Measurements from ENCODE around the gene ATF4.

The ATF4 gene

GRCh38 chr22:39553429-39553828 lies 33.1 kb downstream of the ATF4 start:
- ATAC-seq = no peak
- TF ChIP-seq TOX (CRISPR knock-in tag; IDR thresholded peaks at IDR 0.05; ENCODE audit: borderline replicate concordance) (no peak), POU6F1 (CRISPR knock-in tag; IDR thresholded peaks at IDR 0.05; ENCODE audit: borderline replicate concordance, low read depth) (no peak), ISL1 (CRISPR knock-in tag; IDR thresholded peaks at IDR 0.05) (no peak), TSHZ2 (CRISPR knock-in tag; IDR thresholded peaks at IDR 0.05) (no peak), TCF4 (CRISPR knock-in tag; IDR thresholded peaks at IDR 0.05; ENCODE audit: borderline replicate concordance) (no peak), RARB (CRISPR knock-in tag; IDR thresholded peaks at IDR 0.05) (no peak)

- TF ChIP-seq GLIS3 (CRISPR knock-in tag; IDR thresholded peaks at IDR 0.05) (no peak), ISL1 (CRISPR knock-in tag; IDR thresholded peaks at IDR 0.05) (no peak), ARNTL (CRISPR knock-in tag; IDR thresholded peaks at IDR 0.05; ENCODE audit: borderline replicate concordance, low read depth) (no peak), ZNF70 (CRISPR knock-in tag; IDR thresholded peaks at IDR 0.05) (no peak), TCF4 (CRISPR knock-in tag; IDR thresholded peaks at IDR 0.05; ENCODE audit: borderline replicate concordance) (no peak), CSDC2 (CRISPR knock-in tag; IDR thresholded peaks at IDR 0.05) (no peak)
- ATAC-seq = no peak
These were observed 33.8 kb downstream of the ATF4 start for GRCh38 chr22:39554151-39554550.

GRCh38 chr22:39556970-39557841 lies 36.8 kb downstream of the ATF4 start:
- TF ChIP-seq POU6F1 (CRISPR knock-in tag; IDR thresholded peaks at IDR 0.05; ENCODE audit: borderline replicate concordance, low read depth) = no peak
- no peak for TF ChIP-seq ZFP3 (CRISPR knock-in tag; IDR thresholded peaks at IDR 0.05)
- no peak for TF ChIP-seq ISL1 (CRISPR knock-in tag; IDR thresholded peaks at IDR 0.05)
- no peak for ATAC-seq

- ATAC-seq = no peak
These were observed 37.9 kb downstream of the ATF4 start for GRCh38 chr22:39558254-39558727.

GRCh38 chr22:39558950-39559349 lies 38.6 kb downstream of the ATF4 start:
- no peak for ATAC-seq
- TF ChIP-seq BACH2 (CRISPR knock-in tag; IDR thresholded peaks at IDR 0.05; ENCODE audit: borderline replicate concordance) (no peak), ZNF70 (CRISPR knock-in tag; IDR thresholded peaks at IDR 0.05) (no peak), POU6F1 (CRISPR knock-in tag; IDR thresholded peaks at IDR 0.05; ENCODE audit: borderline replicate concordance, low read depth) (no peak), TOX (CRISPR knock-in tag; IDR thresholded peaks at IDR 0.05; ENCODE audit: borderline replicate concordance) (no peak), PATZ1 (CRISPR knock-in tag; IDR thresholded peaks at IDR 0.05; ENCODE audit: borderline replicate concordance) (no peak), ZNF565 (CRISPR knock-in tag; conservative IDR thresholded peaks at IDR 0.05; ENCODE audit: low read depth) (no peak), SNAI2 (CRISPR knock-in tag; IDR thresholded peaks at IDR 0.05) (no peak), ISL1 (CRISPR knock-in tag; IDR thresholded peaks at IDR 0.05) (no peak), ZFP3 (CRISPR knock-in tag; IDR thresholded peaks at IDR 0.05) (no peak), ZNF8 (CRISPR knock-in tag; IDR thresholded peaks at IDR 0.05) (no peak), TSHZ2 (CRISPR knock-in tag; IDR thresholded peaks at IDR 0.05) (no peak)

More at GRCh38 chr22:39558254-39558727, 37.9 kb downstream of the ATF4 start:
- TF ChIP-seq ZFP3 (CRISPR knock-in tag; IDR thresholded peaks at IDR 0.05) = no peak
